Psoas muscle (tissue), 8 donors: ENCODE results near the gene OR1L6. TPM values are rescaled to one million over a fixed set of nuclear protein-coding genes. Genes with fewer than 3 reads are reported as not detected.

ENCODE experiments used
- ATAC-seq, 4 donors: fragments of 200-7000 bp; cut with Tn5 transposase; one replicate each; pipeline ENCODE4 v1.9.1; 2020; ENCODE audit warnings: moderate library complexity in 3 of 4, mild to moderate bottlenecking in 2 of 4
- DNase-seq, 2 donors: peaks; one replicate each; pipeline ENCODE4 v3.0.0-alpha.2; 2020
- H3K27ac ChIP-seq: fragments of 200-600 bp; one replicate; pipeline ENCODE4 v1.8.0; 2022
- H3K27me3 ChIP-seq, 3 donors: fragments of 200-600 bp in 1 of 3; one replicate each; pipeline versions ENCODE4 v1.6.1 to v1.8.0; 2013 to 2022; ENCODE audit warnings: low read length in 2 of 3, mild to moderate bottlenecking in 2 of 3, moderate library complexity in 1 of 3; ENCODE audit not compliant: insufficient read depth in 3 of 3
- H3K36me3 ChIP-seq, 2 donors: fragments of 200-600 bp in 1 of 2; one replicate each; pipeline versions ENCODE4 v1.6.1 to v1.8.0; 2013 to 2022; ENCODE audit warnings: low read depth in 1 of 2, mild to moderate bottlenecking in 1 of 2, moderate library complexity in 1 of 2; ENCODE audit not compliant: insufficient read depth in 1 of 2
- H3K4me1 ChIP-seq: fragments of 200-600 bp; one replicate; pipeline ENCODE4 v1.8.0; 2022
- H3K4me3 ChIP-seq: fragments of 200-600 bp; one replicate; pipeline ENCODE4 v1.8.0; 2022; ENCODE audit warnings: mild to moderate bottlenecking
- H3K9me3 ChIP-seq: fragments of 200-600 bp; one replicate; pipeline ENCODE4 v1.8.0; 2022
- CTCF ChIP-seq: fragments of 200-600 bp; IDR thresholded peaks from one replicate; pipeline ENCODE4 v1.8.0; 2022; ENCODE audit warnings: antibody characterized with exemption
- WGBS, 3 donors: extraction: QIAGEN DNeasy Blood & Tissue Kit; methylation state at CpG; one replicate each; pipeline versions ENCODE4 v1.1.6 to v1.1.7; 2013; 5-methylcytosine and 5-hydroxymethylcytosine counted together
- intact Hi-C, 2 donors: fragments of 100-400 bp; cut with DNase I; formaldehyde crosslinking; loops; one replicate each; pipeline versions ENCODE4 v1.11.0 to v1.14.2; 2022
- polyA plus RNA-seq, 3 donors: library from polyadenylated mRNA; stranded (reverse); fragments of 200-250 nt; gene quantifications; one replicate each; pipeline ENCODE4 v1.2.3, GENCODE V29; 2013
- total RNA-seq, 4 donors: library from RNA; stranded (reverse); fragmentation: NEBNext Ultra II Directional in 2 of 4; extraction: Animal tissue kit (Norgen Biotek cat#: 25700) in 2 of 4; gene quantifications; one replicate each; pipeline versions ENCODE4 v1.2.1 to v1.2.4, GENCODE V29; 2021 to 2023
- donor health status: healthy with polysubstance abuse.
- donor health status: DM: no; HTN: no; CAD: no; lungs with moderate emphysema.
- donor health status: Bipolar disorder and iron deficiency.
- donor health status: healthy.
- donor health status: DM: yes; HTN: yes; CAD: no.
- donor health status: DM: no; HTN: no; CAD: no.
- donor health status: DM: no; HTN: no; CAD: no.
- donor health status: DM: yes; HTN: yes; CAD: no.

OR1L6 gene
- total and polyA plus RNA-seq, 7 donors = not detected

GRCh38 chr9:122754825-122755224 is 12.7 kb downstream of the OR1L6 start:
- no peaks in the 10 kb centered on the region for H3K36me3 ChIP-seq
- no peak for TF ChIP-seq CTCF
- intact Hi-C loops = no loop called here
- peaks cover 12% of the 10 kb centered on the region for H3K9me3 ChIP-seq
- no peak overlapping the region for H3K27ac ChIP-seq
- ATAC-seq (no peak), DNase-seq (no peak)
- H3K4me1 ChIP-seq = no peaks in the 10 kb centered on the region
- WGBS, 3 donors = 20 to 38% (median 31%) methylated on average over 2 of the region's 2 CpGs
- H3K4me3 ChIP-seq = no peak overlapping the region
- peaks cover 0 to 3% (median 0%) of the 10 kb centered on the region in 3 donors for H3K27me3 ChIP-seq

DNA sequence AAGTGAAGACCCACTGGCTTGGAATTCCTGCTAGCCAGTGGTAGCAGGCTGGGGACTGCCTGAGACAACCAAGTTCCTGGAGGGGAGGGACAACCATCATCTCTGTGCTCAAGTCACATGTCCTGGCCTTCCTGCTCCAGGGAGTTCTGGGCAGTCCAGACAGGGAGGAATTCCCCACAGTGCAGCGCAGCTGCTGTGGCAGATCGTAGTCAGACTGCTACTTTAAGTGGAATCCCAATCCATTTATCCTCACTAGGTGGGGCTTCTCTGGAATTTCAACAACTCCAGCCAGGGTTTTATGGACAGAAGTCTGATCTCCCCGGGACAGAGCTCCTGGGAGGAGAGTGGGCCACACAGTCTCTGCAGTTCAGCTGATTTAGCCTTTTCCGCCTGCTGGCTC is 25.7 kb downstream of the OR1L6 start:
- no peak for ATAC-seq
- intact Hi-C loops = no loop called here
- no peak for DNase-seq
- Histone ChIP-seq H3K27me3 (no peaks in the 10 kb centered on the region), H3K4me1 (no peaks in the 10 kb centered on the region), H3K27ac (no peak overlapping the region), H3K9me3 (peaks cover 31% of the 10 kb centered on the region), H3K36me3 (no peaks in the 10 kb centered on the region), H3K4me3 (no peak overlapping the region)
- TF ChIP-seq CTCF = no peak
- WGBS, 3 donors = 57 to 68% (median 61%) methylated on average over 4 of the region's 4 CpGs

- ATAC-seq (no peak), DNase-seq (no peak)
- H3K27me3 ChIP-seq = no peaks in the 10 kb centered on the region
- peaks cover 9% of the 10 kb centered on the region for H3K9me3 ChIP-seq
- TF ChIP-seq CTCF = no peak
- no peaks in the 10 kb centered on the region for H3K4me1 ChIP-seq
- intact Hi-C loops = no loop called here
- no peak overlapping the region for H3K4me3 ChIP-seq
- 84 to 86% (median 86%) methylated on average over 8 of the region's 8 CpGs for WGBS, 3 donors
- no peak overlapping the region for H3K27ac ChIP-seq
- no peaks in the 10 kb centered on the region for H3K36me3 ChIP-seq
Measured at GRCh38 chr9:122777052-122777451, 34.9 kb downstream of the OR1L6 start.

DNA sequence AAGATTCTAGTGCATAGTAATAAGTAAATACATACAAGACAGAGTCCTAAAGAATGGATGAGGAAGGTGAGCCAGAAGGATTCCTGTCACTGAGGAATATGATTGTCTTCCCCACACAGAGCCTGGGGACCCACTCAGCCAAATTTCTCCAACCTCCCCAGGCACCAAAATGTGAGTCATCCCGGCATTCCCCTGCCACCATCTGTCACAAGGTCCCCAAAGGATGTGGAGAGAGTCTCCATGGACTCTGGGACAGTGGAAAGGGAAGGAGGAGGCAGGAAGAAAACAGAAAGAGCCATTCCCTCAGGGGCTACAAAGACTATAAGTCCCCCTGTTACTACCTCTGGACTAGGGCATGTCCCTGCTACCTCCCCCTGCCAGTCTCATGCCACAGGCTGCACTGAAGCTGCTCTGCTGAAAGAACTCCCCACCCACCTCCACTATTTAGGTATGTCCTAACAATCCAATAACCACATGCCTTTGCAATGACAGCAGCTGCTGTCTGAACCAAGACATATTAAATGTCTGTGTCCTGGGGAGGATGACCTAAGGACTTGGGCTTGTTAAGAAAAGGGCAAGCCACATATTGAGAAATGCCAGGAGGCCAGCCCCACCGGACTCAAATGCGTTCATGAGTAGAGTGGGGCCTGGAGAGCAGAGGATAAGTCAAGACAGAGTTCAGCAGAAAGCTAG is 36.0 kb downstream of the OR1L6 start:
- Histone ChIP-seq H3K36me3 (no peaks in the 10 kb centered on the region), H3K27me3 (no peaks in the 10 kb centered on the region), H3K27ac (no peak overlapping the region), H3K4me3 (no peak overlapping the region), H3K4me1 (no peaks in the 10 kb centered on the region), H3K9me3 (peaks cover 4% of the 10 kb centered on the region)
- 45 to 60% (median 49%) methylated on average over 3 of the region's 3 CpGs for WGBS, 3 donors
- DNase-seq = no peak
- TF ChIP-seq CTCF = no peak
- intact Hi-C loops = no loop called here
- ATAC-seq = peak in 1 of 4 donors; percentile 60

GRCh38 chr9:122779181-122779580 is 37.1 kb downstream of the OR1L6 start:
- no peaks in the 10 kb centered on the region for H3K9me3 ChIP-seq
- H3K36me3 ChIP-seq = no peaks in the 10 kb centered on the region
- ATAC-seq = no peak
- intact Hi-C loops = no loop called here
- no peak for TF ChIP-seq CTCF
- 68 to 72% (median 69%) methylated on average over 3 of the region's 3 CpGs for WGBS, 3 donors
- no peaks in the 10 kb centered on the region for H3K27me3 ChIP-seq
- H3K4me3 ChIP-seq = no peak overlapping the region
- no peak for DNase-seq
- H3K27ac ChIP-seq = no peak overlapping the region
- no peaks in the 10 kb centered on the region for H3K4me1 ChIP-seq
